Stimulated activated CD8-positive, alpha-beta memory T cell treated with anti-CD3 and anti-CD28 coated beads, Interleukin-15, amount 100 ng/mL, for 4 hours (primary cell): ENCODE measurements around the gene NOM1.

Experiments
- DNase-seq, 2 donors: peaks; one replicate each; pipeline ENCODE4 v3.0.0-alpha.2; 2020; ENCODE audit warnings: low read depth in 2 of 2

The NOM1 gene

DNA sequence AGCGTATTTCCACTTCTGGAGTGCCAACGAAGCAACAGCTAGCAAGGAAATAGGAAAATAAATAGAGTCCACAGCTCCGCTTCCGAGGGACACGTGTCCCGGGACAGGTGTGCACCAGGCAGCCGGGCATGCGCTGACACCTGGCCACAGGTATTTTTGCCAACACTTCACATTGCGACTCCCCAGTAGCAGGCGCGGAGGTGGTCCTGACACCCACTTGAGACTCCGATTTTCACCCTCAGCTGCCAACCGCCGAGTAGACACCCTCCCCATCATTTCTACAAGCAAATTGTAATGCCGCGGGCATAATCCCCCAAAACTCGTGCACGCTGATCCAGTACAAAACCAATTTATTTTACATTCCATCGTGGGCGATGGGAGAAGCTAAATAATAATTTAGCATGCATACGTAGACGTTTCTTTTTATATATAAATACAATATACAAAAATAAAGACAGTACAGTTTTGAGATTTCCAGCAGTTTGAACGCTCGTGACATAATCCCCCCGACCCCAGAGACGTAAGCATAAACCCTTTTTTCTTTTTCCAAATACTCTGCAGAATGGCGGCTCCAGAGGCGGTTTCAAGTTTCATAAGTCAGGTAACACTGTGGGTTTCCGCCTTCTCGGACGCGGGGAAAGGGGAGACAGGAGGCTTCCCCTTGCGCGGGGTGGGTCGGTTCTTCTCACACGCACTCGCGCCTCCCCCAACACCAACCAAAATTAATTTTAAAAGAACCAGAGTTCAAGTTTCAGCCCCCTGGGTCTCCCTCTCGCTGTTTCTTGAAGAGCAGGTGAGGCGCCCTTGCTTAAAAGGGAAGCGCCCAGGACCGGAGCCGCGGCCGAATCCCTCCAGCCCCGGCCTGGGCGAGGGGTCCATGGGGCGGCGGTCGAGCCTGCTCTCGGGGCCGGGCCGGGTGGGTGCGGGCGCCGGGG, 55.3 kb downstream of the NOM1 start:
- no peak for DNase-seq

DNA sequence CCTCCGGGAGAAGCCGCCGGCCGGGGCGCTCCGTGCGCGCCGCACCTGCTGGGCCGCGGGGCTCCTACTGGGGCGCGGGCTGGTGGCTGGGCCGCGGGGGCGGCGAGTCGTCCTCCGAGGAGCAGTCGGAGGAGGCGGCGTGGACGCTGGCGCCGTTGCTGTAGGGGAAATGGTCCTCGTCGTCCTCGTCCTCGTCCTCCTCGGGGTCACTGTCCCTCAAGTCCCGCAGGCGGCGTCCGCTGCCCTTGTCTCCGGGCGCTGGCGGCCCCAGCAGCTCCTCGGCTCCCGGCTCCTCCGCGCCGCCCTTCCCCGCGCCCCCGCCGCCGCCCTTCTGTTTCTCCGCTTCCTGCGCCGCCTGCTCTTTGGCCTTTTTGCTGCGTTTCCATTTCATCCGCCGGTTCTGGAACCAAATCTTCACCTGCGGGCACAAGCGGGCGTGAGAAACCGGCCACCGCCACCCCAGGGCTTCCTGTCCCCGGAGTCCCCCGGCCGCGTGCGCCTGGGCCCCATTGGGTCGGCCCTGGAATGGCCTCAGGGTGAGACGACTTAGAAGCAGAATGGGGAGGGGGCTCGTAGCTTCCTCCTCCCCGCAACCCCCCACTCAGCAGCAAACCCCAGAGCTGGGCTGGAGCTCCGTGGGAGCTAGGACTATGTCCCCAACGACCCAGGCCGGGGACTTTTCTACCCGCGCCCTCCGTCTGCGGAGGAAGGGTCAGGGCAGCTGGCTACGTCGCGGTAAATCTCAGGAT, 56.1 kb downstream of the NOM1 start:
- no peak for DNase-seq

DNA sequence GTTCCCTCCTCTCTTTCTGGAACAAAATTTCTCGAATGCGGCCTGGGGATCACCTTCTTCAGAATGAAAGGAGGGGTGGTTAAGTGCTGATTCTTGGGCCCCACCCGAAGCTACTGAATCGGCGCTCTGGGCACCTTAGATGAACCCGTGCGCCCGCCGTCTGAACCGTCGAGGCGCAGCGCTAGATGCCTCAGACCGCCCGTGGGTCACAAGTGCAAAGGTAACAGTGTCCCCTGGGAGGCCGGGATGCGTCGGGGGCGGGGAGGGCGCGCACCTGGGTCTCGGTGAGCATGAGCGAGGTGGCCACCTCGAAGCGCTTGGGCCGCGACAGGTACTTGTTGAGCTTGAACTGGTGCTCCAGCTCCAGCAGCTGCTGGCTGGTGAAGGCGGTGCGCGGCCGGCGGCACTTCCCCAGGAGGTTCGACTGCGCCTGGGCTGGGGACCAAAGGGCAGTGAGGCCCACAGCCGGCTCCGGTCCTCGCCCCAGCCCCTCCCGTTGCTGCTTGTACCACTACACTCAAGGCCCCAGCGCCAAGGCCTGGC, 56.8 kb downstream of the NOM1 start:
- no peak for DNase-seq

DNA sequence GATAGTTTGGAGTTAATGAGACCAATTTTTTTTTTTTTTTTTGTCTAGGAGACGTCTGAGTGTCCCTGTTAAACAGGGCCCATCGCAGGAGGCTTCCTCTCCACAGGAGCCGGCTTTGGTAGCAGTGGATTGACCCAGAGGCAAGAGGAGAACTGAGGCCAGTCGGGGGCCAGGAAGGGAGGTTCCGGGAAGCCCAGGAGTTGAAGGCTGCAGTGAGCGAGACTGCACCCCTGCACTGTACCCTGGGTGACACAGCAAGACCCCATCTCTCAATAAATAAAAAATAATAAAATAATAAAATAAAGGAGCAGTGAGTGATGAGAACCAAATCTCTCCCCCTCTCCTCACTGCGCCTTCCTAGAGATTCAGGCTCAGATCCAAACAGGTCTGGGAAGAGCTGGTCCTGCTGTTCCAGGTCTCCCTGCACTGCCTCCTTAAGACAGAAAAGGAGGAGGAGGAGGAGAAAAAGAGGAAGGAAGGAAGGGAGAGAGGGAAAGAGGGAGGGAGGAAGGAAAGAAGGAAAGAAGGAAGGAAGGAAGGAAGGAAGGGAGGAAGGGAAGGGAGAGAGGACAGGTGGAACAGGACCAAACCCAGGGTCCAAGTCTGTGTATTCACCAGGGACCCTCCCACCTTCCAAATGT, 57.4 kb downstream of the NOM1 start:
- DNase-seq, result no peak

DNA sequence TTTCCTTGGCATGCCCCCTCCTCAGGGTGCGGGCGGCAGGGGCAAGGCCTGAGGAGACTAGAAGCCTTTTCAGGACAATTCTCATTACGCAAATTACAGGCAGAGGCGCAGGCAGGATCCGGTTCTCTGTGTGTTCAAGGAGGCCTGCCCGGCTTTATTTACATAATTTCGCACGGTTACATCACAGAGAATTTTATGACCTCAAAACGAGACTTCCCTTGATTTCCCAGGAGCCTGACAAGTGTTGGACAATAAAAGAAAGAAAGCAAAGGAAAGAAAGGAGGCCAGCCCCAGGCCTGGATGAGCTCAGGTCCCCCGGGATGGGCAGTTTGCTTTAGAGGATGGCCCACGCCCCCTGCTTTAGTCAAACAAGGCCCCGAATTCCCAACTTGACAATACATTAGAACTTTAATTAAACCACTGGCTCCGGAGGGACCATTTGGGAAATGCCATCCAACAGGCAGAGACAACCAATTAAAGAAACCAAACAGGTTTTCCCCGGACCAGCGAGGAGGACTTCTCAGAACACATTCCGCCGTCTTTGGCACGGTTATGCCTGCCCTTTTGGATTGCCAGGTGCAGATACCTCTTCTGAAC, 58.1 kb downstream of the NOM1 start:
- no peak for DNase-seq

DNA sequence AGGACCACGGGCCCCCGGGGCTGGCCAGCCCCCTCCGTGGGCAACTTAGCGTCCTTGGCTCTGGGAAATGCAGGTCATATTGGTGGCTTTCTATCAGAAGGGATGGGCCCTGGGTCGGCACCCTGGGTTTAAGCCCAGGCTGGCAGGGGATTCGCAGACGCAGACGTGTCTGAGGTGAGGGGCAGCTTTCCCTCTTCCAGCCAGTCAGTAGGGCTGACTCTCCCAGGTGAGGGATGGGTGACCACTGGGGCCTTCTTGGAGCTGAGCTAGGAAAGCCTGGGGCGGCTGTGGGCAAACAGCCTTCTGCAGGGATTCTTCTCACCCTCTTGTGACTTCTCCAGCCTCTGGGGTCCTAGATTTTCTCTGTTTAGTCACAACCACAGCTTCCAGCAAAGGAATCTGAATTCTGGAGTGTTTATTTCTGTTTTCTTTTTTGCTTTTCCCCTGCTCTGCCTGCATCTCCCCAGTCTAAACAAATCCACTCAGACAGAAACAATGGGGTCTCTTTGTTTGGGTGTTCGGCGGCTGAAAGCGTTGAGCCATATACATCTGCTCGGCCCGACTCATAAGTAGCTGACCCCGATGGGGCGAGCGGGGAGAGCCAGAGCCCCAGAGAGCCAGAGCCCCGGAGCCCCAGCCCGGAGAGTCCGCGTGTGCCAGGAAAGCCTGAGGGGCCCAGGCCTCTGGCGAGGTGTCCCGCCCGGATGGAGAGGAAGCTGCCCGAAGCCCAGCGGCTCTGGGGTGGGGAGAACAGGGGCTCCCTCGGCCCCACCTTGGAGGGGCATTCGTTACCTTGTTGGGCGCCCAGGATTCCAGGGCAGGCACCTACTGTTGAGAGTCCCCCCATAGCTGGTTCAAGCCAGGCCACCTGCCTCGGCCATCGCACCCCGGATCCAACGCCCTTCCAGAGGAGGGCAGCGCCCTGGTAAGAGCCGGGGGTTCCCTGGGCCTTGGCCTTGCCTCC, 59.0 kb downstream of the NOM1 start:
- no peak for DNase-seq

DNA sequence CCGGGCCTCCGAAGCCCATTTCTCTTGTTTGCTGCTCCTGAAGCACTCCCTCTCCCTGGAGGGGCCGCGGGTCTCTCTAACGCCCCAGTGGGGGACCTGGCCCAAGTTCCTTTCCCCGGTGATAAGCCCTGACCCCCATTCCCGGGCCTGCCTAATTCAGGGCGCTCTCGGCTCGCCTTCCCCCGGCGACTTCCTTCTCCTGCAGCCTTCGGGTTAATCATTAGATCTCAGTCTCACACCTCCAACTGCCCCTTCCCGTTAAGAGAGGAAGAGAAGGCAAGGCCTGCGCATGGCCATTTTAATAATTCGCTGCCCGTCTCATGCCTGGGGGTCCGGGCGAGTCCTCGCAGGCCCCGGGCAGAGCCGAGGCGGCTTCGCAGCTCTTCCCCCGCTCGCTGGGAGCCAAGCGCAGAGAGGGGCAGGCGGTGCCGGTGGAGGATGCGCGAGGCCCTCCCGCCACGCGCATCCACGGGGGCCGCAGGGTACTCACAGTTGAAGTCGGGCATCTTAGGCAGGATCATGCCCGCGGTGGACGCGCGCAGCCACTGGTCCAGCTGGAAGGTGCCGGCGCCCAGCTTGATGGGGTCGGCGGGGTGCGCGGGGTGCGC, 59.8 kb downstream of the NOM1 start:
- no peak for DNase-seq

DNA sequence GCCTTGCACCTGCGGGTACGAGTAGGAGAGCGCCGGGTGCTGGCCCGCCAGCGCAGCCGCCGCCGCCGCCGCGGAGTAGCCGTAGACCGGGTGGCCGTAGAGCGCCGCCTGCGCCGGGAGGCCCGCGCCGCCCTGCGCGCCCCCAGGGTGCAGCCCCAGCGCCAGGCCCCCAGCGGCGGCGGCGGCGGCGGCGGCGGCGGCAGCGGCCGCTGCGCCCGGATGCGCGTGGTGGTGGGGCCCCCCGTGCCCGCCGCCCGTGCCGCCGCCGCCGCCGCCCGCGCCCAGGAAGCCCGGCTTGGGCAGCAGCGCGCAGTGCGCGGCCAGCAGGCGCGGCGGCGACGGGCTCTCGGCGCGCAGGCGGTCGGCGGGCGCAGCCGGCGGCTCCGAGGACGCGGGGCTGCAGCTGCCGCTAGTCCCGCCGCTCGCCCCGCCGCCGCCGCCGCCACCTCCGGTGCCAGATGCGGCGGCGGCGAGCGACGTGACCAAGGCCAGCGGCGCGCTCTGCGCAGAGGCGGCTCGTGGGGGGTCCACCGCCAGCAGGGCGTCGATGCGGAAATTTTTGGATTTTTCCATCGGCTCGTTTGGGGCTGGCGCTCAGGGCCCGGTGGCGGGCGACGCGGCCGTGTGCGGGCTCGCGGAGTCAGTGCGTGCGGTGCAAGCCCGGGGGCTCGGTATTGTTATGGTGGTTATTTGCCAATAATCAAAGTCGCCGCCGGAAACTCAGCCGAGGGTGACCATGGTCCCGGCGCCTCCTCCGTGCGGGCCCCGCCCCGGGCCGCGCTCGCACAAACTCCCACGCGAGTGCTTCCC, 60.5 kb downstream of the NOM1 start:
- no peak for DNase-seq

DNA sequence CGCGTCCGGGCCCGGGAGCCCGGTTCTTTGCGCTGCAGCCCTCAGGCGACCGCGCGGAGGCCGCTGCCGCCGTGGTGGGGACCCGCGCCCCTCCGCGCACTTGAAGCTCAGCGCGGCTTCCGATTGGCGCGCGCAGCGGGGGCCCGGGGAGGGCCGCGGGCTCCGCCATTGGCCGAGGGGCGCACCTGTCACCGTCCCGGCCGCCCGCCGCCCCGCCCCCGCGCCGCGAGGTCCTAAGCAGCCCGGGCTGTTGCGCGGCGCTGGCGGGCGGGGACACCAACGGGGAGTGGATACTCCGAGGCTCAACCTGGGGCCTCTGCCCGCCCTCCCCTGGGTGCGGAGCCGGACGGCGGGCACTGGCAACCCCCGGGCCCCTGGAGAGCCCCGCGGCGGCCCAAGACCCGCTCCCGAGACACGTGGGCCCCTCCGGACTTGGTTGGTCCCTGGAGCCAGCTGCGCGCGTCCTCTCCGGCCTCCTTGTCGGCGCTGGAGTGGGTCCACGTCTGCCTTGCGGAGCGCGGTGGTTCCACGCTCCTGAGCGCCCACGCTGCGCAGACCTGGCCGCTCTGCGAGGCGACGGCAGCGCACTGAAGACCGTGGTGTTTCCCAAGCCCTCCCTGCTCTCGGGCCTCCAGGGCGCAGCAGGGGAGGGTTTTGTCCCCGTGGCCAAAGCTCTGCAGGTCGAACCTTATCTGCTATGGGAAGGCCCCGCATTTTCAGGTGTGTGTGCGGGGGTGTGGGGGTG, 61.2 kb downstream of the NOM1 start, which contains the start of gene MNX1:
Gene MNX1 (minus strand): TSS at position 76 of the 745 bp plus-strand sequence. CDS start 313 bp downstream, outside the sequence.
- DNase-seq, result no peak

DNA sequence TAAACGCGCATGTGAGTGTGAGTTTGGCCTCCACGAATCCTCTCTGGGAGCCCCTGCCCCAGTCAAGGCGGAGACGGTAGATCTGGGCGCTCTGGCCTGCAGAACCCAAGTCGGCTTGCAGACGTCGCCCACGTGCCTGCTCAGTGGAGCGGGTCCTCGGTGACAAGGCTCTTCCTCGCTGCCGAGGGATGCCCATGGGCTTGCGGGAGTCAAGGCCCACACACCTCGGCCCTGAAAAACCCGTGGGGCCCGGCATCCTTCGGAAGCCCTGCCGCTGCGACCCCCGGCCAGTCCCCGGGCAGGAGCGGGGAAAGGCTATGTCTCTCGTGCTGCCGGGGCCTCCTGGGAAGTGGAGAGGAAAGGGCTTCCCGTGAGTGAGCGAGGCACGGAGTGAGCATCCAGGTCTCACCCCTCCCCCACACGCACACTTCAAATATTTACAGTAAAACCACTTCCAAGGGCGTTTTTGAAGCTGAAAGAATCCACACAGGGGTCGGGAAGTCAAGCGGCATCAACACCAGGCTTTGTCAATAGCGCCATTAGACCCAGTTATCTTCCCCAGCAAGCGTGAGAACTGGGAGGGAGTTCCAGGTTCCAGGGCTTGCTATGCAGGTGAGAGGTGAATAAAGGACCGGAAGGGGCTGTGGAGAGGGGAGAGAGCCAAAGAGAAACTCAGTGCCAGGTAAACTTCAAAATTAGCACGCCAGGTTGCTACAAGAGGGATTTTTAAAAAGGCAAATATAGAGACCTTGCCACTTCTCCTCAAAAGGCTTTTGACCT, 62.0 kb downstream of the NOM1 start:
- DNase-seq, result no peak

DNA sequence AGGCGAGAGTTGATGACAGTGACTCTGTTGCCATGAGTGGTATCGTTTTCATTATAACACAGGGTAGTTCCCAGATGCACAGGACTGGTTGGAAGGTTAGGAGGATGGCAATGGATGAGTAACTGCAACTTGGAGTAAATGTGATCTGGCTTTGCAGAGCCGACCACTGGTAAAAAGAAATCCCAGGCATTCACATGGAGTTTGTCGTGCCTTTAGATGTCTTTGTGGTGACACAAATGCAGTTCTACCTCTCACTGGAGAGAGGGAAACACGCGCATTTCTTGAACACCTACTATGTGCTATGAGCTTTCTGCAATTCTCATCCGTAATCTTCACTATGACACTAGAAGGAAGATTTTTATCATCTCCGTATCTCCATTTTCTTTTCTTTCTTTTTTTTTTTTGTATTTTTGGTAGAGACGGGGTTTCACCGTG, 62.6 kb downstream of the NOM1 start:
- no peak for DNase-seq

DNA sequence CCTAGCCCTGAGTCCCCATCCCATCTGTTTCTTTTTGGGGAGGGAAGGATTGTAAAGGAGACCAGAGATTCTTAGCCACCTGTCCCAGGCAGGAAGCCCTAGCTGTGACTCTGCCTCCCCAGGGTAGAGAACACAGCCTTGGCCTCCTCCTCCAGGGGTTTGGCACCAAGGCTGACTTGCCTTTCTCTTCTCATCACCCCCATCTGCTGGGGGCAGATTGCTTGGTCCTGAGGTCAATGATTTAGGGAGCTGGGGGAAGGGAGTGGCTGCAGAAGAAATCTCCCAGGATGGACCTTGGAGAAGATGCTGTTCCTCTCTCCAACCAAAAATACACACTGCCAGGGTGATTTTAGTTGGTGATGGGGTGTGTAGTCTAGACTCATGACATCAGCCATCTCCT, 63.6 kb downstream of the NOM1 start:
- DNase-seq, result no peak

DNA sequence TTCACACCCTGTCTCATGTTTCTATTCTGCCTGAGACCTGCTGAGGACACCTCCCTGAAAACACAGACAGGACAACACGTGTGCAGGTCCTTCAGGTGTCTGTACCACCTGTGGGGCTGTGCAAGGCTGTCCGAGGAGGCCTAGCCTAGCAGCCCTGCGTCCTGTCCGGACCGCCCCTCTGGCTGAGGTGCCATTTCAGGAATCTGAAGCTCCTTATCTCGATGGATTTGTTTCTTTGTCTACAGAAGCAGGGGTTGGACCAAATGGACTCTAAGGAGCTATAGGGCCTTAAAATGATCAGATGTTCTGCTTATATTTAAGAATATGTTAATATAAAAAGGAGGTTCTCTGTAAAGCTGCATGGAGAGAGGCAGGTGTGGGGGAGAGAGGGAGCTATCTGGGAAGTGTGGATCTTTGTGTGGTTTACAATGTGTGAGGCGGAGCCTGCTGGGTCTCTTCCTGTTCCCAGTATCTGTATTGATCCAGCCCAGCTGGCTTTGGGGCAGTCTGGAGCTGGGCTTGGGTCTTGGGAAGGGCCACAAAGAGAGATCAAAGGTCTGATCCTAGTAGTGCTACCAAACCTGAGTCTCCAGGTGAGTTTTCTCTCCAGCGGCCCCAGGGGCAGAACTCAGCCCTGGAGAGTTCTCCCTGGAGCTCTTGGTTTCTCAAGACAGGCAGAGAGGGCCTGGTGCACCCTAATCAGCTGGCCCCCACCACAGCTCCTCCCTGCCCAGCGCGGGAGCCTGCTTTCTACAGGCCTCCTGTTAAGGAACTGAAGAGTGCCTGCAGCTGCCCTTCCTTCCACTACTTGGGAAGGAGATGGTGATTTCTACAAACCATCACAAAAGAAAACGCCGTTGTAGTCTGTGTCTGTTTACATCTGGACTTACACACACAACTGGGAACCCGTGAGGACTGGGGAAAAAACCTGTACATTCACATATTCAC, 64.4 kb downstream of the NOM1 start:
- no peak for DNase-seq

DNA sequence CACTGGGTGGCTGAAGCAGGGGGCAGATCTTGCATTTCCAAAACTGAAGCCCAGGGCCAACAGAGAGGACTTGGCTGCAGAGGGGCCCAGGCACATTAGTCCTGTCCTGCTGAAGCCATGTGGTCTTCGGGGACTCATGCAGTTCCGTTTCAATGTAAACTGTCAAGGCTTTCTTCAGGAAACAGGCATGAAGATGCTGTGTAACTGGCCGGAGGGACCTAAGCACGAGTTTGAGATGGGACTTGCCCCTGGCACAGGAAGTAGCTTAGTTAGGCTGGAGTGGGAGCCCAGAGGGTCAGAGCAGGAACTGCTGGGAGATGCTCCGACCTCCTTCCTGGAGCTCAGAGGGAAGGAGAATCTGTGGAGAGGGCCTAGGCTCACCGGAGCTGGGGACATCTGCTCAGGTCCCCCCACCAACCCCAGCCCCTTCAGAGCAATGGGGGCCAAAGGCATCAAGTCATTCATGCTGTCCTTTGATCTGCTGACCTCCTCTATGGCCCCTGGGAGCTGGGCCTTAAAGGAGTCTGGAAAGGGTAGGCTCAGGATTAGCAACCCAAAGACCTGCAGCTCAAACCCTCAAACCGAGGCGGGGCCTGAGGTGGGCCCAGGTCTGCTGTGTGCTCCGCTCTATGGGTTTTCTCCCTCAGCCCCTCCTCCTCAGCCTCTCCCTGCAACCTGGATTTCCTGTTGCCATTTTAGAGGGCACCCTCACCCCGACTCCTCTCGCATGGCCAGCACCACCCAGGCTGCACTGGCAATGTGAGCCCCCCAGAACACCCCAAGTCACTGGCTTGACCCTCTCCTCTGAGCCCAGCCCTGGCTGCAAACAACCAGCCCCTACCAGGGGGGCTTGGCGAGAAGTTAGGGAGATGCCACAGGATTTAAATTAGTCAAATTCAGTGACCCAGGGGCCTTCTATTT, 65.4 kb downstream of the NOM1 start:
- DNase-seq, result no peak

DNA sequence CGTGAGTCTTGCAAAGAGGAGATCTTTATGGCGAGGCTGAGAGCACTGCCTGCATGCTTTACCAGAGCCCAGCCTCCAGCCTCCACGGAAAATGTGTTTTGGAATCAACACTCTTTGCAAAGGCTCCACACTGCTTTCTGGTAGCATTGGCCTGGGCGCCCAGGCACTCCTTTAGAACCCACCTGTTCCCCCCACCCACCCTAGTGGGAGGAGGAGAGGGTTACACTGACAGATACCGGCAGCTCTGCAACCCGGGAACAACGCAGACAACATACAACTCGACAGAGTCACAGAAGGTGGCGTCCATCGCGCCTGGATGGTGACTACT, 66.5 kb downstream of the NOM1 start:
- DNase-seq, result no peak
